ENCODE results near the gene SDC3. TPM values are rescaled to one million over a fixed set of nuclear protein-coding genes. Genes with fewer than 3 reads are reported as not detected.

Gene SDC3
- total RNA-seq, 2 donors from 2014 or later: 94.1 to 143 TPM

GRCh38 chr1:30834253-30834652 lies 74.3 kb downstream of the SDC3 start:
- Histone ChIP-seq H3K27ac (ENCODE audit: low read depth, low read length) (no peak overlapping the region), H3K9me3 (ENCODE audit: control insufficient read depth, low read length) (no peaks in the 10 kb centered on the region), H3K27me3 (ENCODE audit: control insufficient read depth, insufficient read depth, low read length, poor library complexity, severe bottlenecking) (no peaks in the 10 kb centered on the region), H3K9ac (ENCODE audit: extremely low read depth, low read length, poor library complexity, severe bottlenecking) (no peak overlapping the region), H3K4me1 (ENCODE audit: control insufficient read depth, insufficient read depth, low read length) (peaks cover 6% of the 10 kb centered on the region), H3K36me3 (ENCODE audit: control insufficient read depth, insufficient read depth, low read length) (no peaks in the 10 kb centered on the region), H3K4me3 (ENCODE audit: low read length) (no peak overlapping the region)
- H3K4me3 Mint-ChIP-seq: no peak overlapping the region
- WGBS, 2 experiments (ENCODE audit: insufficient coverage in 1 of 2, insufficient read length in 1 of 2): 82 to 89% methylated on average over 4 of the region's 4 CpGs
- peaks cover 35% of the 10 kb centered on the region for H3K4me1 Mint-ChIP-seq
- peaks cover 6% of the 10 kb centered on the region for H3K9me3 Mint-ChIP-seq
- no peaks in the 10 kb centered on the region for H3K36me3 Mint-ChIP-seq (ENCODE audit: low read depth)
- no peak overlapping the region for H3K27ac Mint-ChIP-seq
- TF ChIP-seq CTCF (conservative IDR thresholded peaks at IDR 0.05): no peak
- no peaks in the 10 kb centered on the region for H3K27me3 Mint-ChIP-seq (ENCODE audit: insufficient read depth)
- no peak for DNase-seq

GRCh38 chr1:30830537-30830936 lies 78.0 kb downstream of the SDC3 start:
- H3K27me3 Mint-ChIP-seq (ENCODE audit: insufficient read depth): peaks cover 8% of the 10 kb centered on the region
- H3K27me3 ChIP-seq (ENCODE audit: control insufficient read depth, insufficient read depth, low read length, poor library complexity, severe bottlenecking): peaks cover 6% of the 10 kb centered on the region
- WGBS, 2 experiments (ENCODE audit: insufficient coverage in 1 of 2, insufficient read length in 1 of 2): 92 to 98% methylated on average over 6 of the region's 6 CpGs

GRCh38 chr1:30829889-30830288 lies 78.7 kb downstream of the SDC3 start:
- DNase-seq: no peak
- Mint-ChIP-seq H3K4me3 (no peak overlapping the region), H3K27me3 (ENCODE audit: insufficient read depth) (peaks cover 15% of the 10 kb centered on the region), H3K36me3 (ENCODE audit: low read depth) (no peaks in the 10 kb centered on the region), H3K4me1 (peaks cover 11% of the 10 kb centered on the region), H3K27ac (no peak overlapping the region), H3K9me3 (peaks cover 6% of the 10 kb centered on the region)
- H3K9ac ChIP-seq (ENCODE audit: extremely low read depth, low read length, poor library complexity, severe bottlenecking): no peak overlapping the region
- no peaks in the 10 kb centered on the region for H3K4me1 ChIP-seq (ENCODE audit: control insufficient read depth, insufficient read depth, low read length)
- H3K27ac ChIP-seq (ENCODE audit: low read depth, low read length): no peak overlapping the region
- H3K27me3 ChIP-seq (ENCODE audit: control insufficient read depth, insufficient read depth, low read length, poor library complexity, severe bottlenecking): peaks cover 12% of the 10 kb centered on the region
- no peaks in the 10 kb centered on the region for H3K9me3 ChIP-seq (ENCODE audit: control insufficient read depth, low read length)
- no peaks in the 10 kb centered on the region for H3K36me3 ChIP-seq (ENCODE audit: control insufficient read depth, insufficient read depth, low read length)
- 79 to 100% methylated on average over 1 to 2 of the region's 2 CpGs for WGBS, 2 experiments (ENCODE audit: insufficient coverage in 1 of 2, insufficient read length in 1 of 2)
- no peak for TF ChIP-seq CTCF (conservative IDR thresholded peaks at IDR 0.05)
- H3K4me3 ChIP-seq (ENCODE audit: low read length): no peak overlapping the region

More at GRCh38 chr1:30830537-30830936, 78.0 kb downstream of the SDC3 start:
- H3K4me3 ChIP-seq (ENCODE audit: low read length): no peak overlapping the region
- no peaks in the 10 kb centered on the region for H3K9me3 ChIP-seq (ENCODE audit: control insufficient read depth, low read length)
- peaks cover 6% of the 10 kb centered on the region for H3K9me3 Mint-ChIP-seq
- H3K36me3 ChIP-seq (ENCODE audit: control insufficient read depth, insufficient read depth, low read length): no peaks in the 10 kb centered on the region
- DNase-seq: no peak
- H3K9ac ChIP-seq (ENCODE audit: extremely low read depth, low read length, poor library complexity, severe bottlenecking): no peak overlapping the region
- H3K36me3 Mint-ChIP-seq (ENCODE audit: low read depth): no peaks in the 10 kb centered on the region
- H3K4me3 Mint-ChIP-seq: no peak overlapping the region
- no peak overlapping the region for H3K27ac Mint-ChIP-seq
- no peaks in the 10 kb centered on the region for H3K4me1 ChIP-seq (ENCODE audit: control insufficient read depth, insufficient read depth, low read length)
- TF ChIP-seq CTCF (conservative IDR thresholded peaks at IDR 0.05): no peak
- no peak overlapping the region for H3K27ac ChIP-seq (ENCODE audit: low read depth, low read length)
- peaks cover 8% of the 10 kb centered on the region for H3K4me1 Mint-ChIP-seq

All from endodermal cell (in vitro differentiated cells).